ENCODE data around the gene HECTD4.

- TF ChIP-seq CTCF (conservative IDR thresholded peaks at IDR 0.05 in 1 of 2, IDR thresholded peaks at IDR 0.05 in 1 of 2; ENCODE audit: extremely low read depth in 1 of 2, insufficient read depth in 1 of 2, low read depth in 1 of 2, low read length in 2 of 2) (no peak), EZH2 (IDR thresholded peaks at IDR 0.05; ENCODE audit: borderline replicate concordance, low read length) (no peak)
These were observed 199.7 kb downstream of the HECTD4 start for GRCh38 chr12:112182499-112182898.
